Measurements from ENCODE around the gene STX2.
"Not testable (repeated sequence)": the region's sequence is repeated elsewhere in the genome, so short reads cannot be mapped to it uniquely, and the experiment has no call there.

The STX2 gene

GRCh38 chr12:130838951-130839769 is at the start of gene STX2:
STX2 (minus strand) TSS chr12:130839250; CDS start chr12:130839099, 151 bp downstream.
- Mint-ChIP-seq H3K4me1 (peaks cover 13% of the 10 kb centered on the region), H3K36me3 (no peaks in the 10 kb centered on the region), H3K4me3 (peak within 1 kb of the TSS; percentile 73), H3K9me3 (no peaks in the 10 kb centered on the region), H3K27ac (peak within 1 kb of the TSS; percentile 22), H3K27me3 (no peaks in the 10 kb centered on the region)
- ATAC-seq: peak; percentile 94

GRCh38 chr12:130887190-130887589 is 48.1 kb upstream of the STX2 start:
- not testable (repeated sequence) for H3K9me3 Mint-ChIP-seq, H3K4me1 Mint-ChIP-seq, H3K27ac Mint-ChIP-seq, H3K4me3 Mint-ChIP-seq, ATAC-seq, H3K27me3 Mint-ChIP-seq
- H3K36me3 Mint-ChIP-seq: peaks cover 12% of the 10 kb centered on the region

- Mint-ChIP-seq H3K27me3 (no peaks in the 10 kb centered on the region), H3K27ac (peak overlapping the region; percentile 96), H3K9me3 (no peaks in the 10 kb centered on the region), H3K4me3 (no peak overlapping the region), H3K4me1 (peaks cover 47% of the 10 kb centered on the region), H3K36me3 (peaks cover 24% of the 10 kb centered on the region)
- ATAC-seq: no peak
Measured at GRCh38 chr12:130881548-130881947, 42.5 kb upstream of the STX2 start.

GRCh38 chr12:130881046-130881445 is 42.0 kb upstream of the STX2 start:
- Mint-ChIP-seq H3K27ac (peak overlapping the region; percentile 96), H3K4me3 (peak overlapping the region; percentile 91), H3K27me3 (no peaks in the 10 kb centered on the region), H3K36me3 (peaks cover 29% of the 10 kb centered on the region), H3K4me1 (peaks cover 48% of the 10 kb centered on the region), H3K9me3 (no peaks in the 10 kb centered on the region)
- ATAC-seq: no peak

- ATAC-seq: peak; percentile 71
- H3K4me1 Mint-ChIP-seq: peaks cover 51% of the 10 kb centered on the region
- no peaks in the 10 kb centered on the region for H3K9me3 Mint-ChIP-seq
- H3K4me3 Mint-ChIP-seq: peak overlapping the region; percentile 91
- H3K27ac Mint-ChIP-seq: peak overlapping the region; percentile 96
- no peaks in the 10 kb centered on the region for H3K27me3 Mint-ChIP-seq
- peaks cover 35% of the 10 kb centered on the region for H3K36me3 Mint-ChIP-seq
Measured at GRCh38 chr12:130880411-130880885, 41.4 kb upstream of the STX2 start.

- Mint-ChIP-seq H3K27ac (peak overlapping the region; percentile 96), H3K9me3 (no peaks in the 10 kb centered on the region), H3K4me1 (peaks cover 57% of the 10 kb centered on the region), H3K4me3 (peak overlapping the region; percentile 91), H3K27me3 (no peaks in the 10 kb centered on the region), H3K36me3 (peaks cover 40% of the 10 kb centered on the region)
- ATAC-seq: peak; percentile 13
Measured at GRCh38 chr12:130879781-130880389, 40.8 kb upstream of the STX2 start.

- H3K4me1 Mint-ChIP-seq: peaks cover 63% of the 10 kb centered on the region
- peak; percentile 90 for ATAC-seq
- peak overlapping the region; percentile 96 for H3K27ac Mint-ChIP-seq
- H3K4me3 Mint-ChIP-seq: peak overlapping the region; percentile 91
- no peaks in the 10 kb centered on the region for H3K9me3 Mint-ChIP-seq
- H3K36me3 Mint-ChIP-seq: peaks cover 47% of the 10 kb centered on the region
- no peaks in the 10 kb centered on the region for H3K27me3 Mint-ChIP-seq
Measured at GRCh38 chr12:130879212-130879686, 40.2 kb upstream of the STX2 start.

- Mint-ChIP-seq H3K4me3 (peak overlapping the region; percentile 91), H3K27me3 (no peaks in the 10 kb centered on the region), H3K9me3 (no peaks in the 10 kb centered on the region), H3K36me3 (peaks cover 54% of the 10 kb centered on the region), H3K4me1 (peaks cover 71% of the 10 kb centered on the region), H3K27ac (peak overlapping the region; percentile 96)
- no peak for ATAC-seq
Measured at GRCh38 chr12:130878193-130879185, 39.4 kb upstream of the STX2 start.

- Mint-ChIP-seq H3K9me3 (no peaks in the 10 kb centered on the region), H3K4me3 (no peak overlapping the region), H3K27me3 (no peaks in the 10 kb centered on the region), H3K4me1 (peaks cover 83% of the 10 kb centered on the region), H3K27ac (no peak overlapping the region), H3K36me3 (peaks cover 54% of the 10 kb centered on the region)
- ATAC-seq: no peak
Measured at GRCh38 chr12:130877333-130877732, 38.3 kb upstream of the STX2 start.

- ATAC-seq: no peak
- no peaks in the 10 kb centered on the region for H3K27me3 Mint-ChIP-seq
- peak overlapping the region; percentile 53 for H3K27ac Mint-ChIP-seq
- no peak overlapping the region for H3K4me3 Mint-ChIP-seq
- H3K36me3 Mint-ChIP-seq: peaks cover 54% of the 10 kb centered on the region
- peaks cover 83% of the 10 kb centered on the region for H3K4me1 Mint-ChIP-seq
- H3K9me3 Mint-ChIP-seq: no peaks in the 10 kb centered on the region
Measured at GRCh38 chr12:130876758-130877157, 37.7 kb upstream of the STX2 start.

- Mint-ChIP-seq H3K27ac (peak overlapping the region; percentile 53), H3K36me3 (peaks cover 54% of the 10 kb centered on the region), H3K27me3 (no peaks in the 10 kb centered on the region), H3K4me3 (no peak overlapping the region), H3K9me3 (no peaks in the 10 kb centered on the region), H3K4me1 (peaks cover 84% of the 10 kb centered on the region)
- no peak for ATAC-seq
Measured at GRCh38 chr12:130876297-130876696, 37.2 kb upstream of the STX2 start.

- H3K9me3 Mint-ChIP-seq, H3K4me3 Mint-ChIP-seq, H3K27me3 Mint-ChIP-seq, ATAC-seq, H3K27ac Mint-ChIP-seq: not testable (repeated sequence)
- peaks cover 54% of the 10 kb centered on the region for H3K36me3 Mint-ChIP-seq
- H3K4me1 Mint-ChIP-seq: peaks cover 84% of the 10 kb centered on the region
Measured at GRCh38 chr12:130875708-130876107, 36.7 kb upstream of the STX2 start.

- Mint-ChIP-seq H3K27ac (no peak overlapping the region), H3K9me3 (no peaks in the 10 kb centered on the region), H3K36me3 (peaks cover 54% of the 10 kb centered on the region), H3K27me3 (no peaks in the 10 kb centered on the region), H3K4me3 (peak overlapping the region; percentile 18), H3K4me1 (peaks cover 84% of the 10 kb centered on the region)
- ATAC-seq: no peak
Measured at GRCh38 chr12:130875193-130875592, 36.1 kb upstream of the STX2 start.

- Mint-ChIP-seq H3K4me3 (peak overlapping the region; percentile 80), H3K36me3 (peaks cover 54% of the 10 kb centered on the region), H3K4me1 (peaks cover 80% of the 10 kb centered on the region), H3K9me3 (no peaks in the 10 kb centered on the region), H3K27ac (no peak overlapping the region), H3K27me3 (no peaks in the 10 kb centered on the region)
- ATAC-seq: no peak
Measured at GRCh38 chr12:130874696-130875095, 35.6 kb upstream of the STX2 start.

- Mint-ChIP-seq H3K4me3 (peak overlapping the region; percentile 80), H3K27me3 (no peaks in the 10 kb centered on the region), H3K36me3 (peaks cover 54% of the 10 kb centered on the region)
Measured at GRCh38 chr12:130873825-130874224, 34.8 kb upstream of the STX2 start.

More at GRCh38 chr12:130873825-130874224, 34.8 kb upstream of the STX2 start:
- peaks cover 72% of the 10 kb centered on the region for H3K4me1 Mint-ChIP-seq
- H3K27ac Mint-ChIP-seq: peak overlapping the region; percentile 94
- no peaks in the 10 kb centered on the region for H3K9me3 Mint-ChIP-seq
- no peak for ATAC-seq
